Testis (tissue), 2 donors: Measurements from ENCODE around the gene ZNF705A.
"Not testable (repeated sequence)": the region's sequence is repeated elsewhere in the genome, so short reads cannot be mapped to it uniquely, and the experiment has no call there.

Source experiments
- CTCF ChIP-seq, 3 experiments: fragments of 450-650 bp in 2 of 3; fragments of 200-600 bp in 1 of 3; sonication (generic) in 1 of 3; IDR thresholded peaks; one replicate each; pipeline ENCODE4 v1.5.1; 2016 to 2019; ENCODE audit warnings: antibody characterized with exemption in 3 of 3, mild to moderate bottlenecking in 2 of 3, moderate library complexity in 1 of 3
- POLR2A ChIP-seq: fragments of 450-650 bp; IDR thresholded peaks from one replicate; pipeline ENCODE4 v1.6.1; 2017; ENCODE audit warnings: antibody characterized with exemption, mild to moderate bottlenecking, moderate library complexity

DNA sequence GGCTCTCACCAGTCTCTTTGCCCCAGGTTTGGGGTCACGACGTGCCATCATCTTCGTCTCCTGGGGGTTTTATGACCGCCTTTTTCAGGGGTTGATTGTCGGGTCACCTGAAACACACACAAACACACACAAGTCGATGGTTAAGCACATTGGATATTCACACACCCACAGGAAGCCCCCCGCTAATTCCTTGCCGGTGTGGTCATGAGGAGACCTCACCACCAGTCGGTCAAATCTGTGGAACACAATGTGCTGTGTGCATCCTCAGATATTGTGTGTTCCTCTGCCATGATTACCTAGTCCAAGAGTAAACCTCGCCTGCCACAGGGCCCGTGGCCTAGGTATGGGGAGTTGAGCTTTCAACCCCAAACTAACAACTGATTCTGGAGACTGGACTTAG lies 68.0 kb downstream of the ZNF705A start:
- not testable (repeated sequence) for TF ChIP-seq CTCF (IDR thresholded peaks at IDR 0.05); POLR2A
